PC-9 (cell line): ENCODE measurements around the gene TCP10L. TPM values are rescaled to one million over a fixed set of nuclear protein-coding genes. Genes with fewer than 3 reads are reported as not detected.

Experiments used
- BruUV-seq: library from RNA; stranded (reverse); fragments of 400-500 nt; replicated peaks from 2 replicates; lab custom pipeline; 2021; lab: Mats Ljungman, UMichigan
- CTCF ChIA-PET: fragments of 300-600 bp; sonication (Branson Sonifier 250); formaldehyde crosslinking; loops from one replicate; lab custom pipeline; 2022; ENCODE audit warnings: antibody characterized with exemption; lab: Charles Lee
- POLR2A ChIA-PET: fragments of 300-600 bp; sonication (Branson Sonifier 250); formaldehyde crosslinking; loops from one replicate; lab custom pipeline; 2022; ENCODE audit warnings: antibody characterized with exemption; ENCODE audit not compliant: unreplicated experiment; lab: Charles Lee
- DNase-seq, 2 experiments: peaks; one replicate each; pipeline versions ENCODE4 v3.0.0 to v3.0.0-alpha.2; 2015 to 2022; ENCODE audit warnings: mixed read lengths in 1 of 2
- H2AFZ ChIP-seq: fragments of 200-600 bp; sonication (generic); 2 replicates; pipeline ENCODE4 v1.8.1; 2017; ENCODE audit warnings: antibody characterized with exemption
- H3F3A ChIP-seq: fragments of 200-600 bp; sonication (generic); 2 replicates; pipeline ENCODE4 v1.8.1; 2017; ENCODE audit warnings: antibody characterized with exemption, mild to moderate bottlenecking, low read depth; ENCODE audit not compliant: insufficient read depth
- H3K27ac ChIP-seq: fragments of 200-600 bp; sonication (generic); 2 replicates; pipeline ENCODE4 v1.6.1; 2016; ENCODE audit warnings: mixed run types
- H3K27me3 ChIP-seq: fragments of 200-600 bp; sonication (generic); 2 replicates; pipeline ENCODE4 v1.6.1; 2016; ENCODE audit warnings: low read depth, mixed run types; ENCODE audit not compliant: insufficient read depth
- H3K36me3 ChIP-seq: fragments of 200-600 bp; sonication (generic); 2 replicates; pipeline ENCODE4 v1.6.1; 2016; ENCODE audit warnings: low read depth, mixed run types
- H3K4me1 ChIP-seq: fragments of 200-600 bp; sonication (generic); replicated peaks from 2 replicates; pipeline ENCODE4 v1.6.1; 2016; ENCODE audit warnings: mixed run types; ENCODE audit not compliant: insufficient read depth
- H3K4me2 ChIP-seq: fragments of 200-600 bp; sonication (generic); 2 replicates; pipeline ENCODE4 v1.6.1; 2017; ENCODE audit warnings: mixed run types
- H3K4me3 ChIP-seq: fragments of 200-600 bp; sonication (generic); 2 replicates; pipeline ENCODE4 v1.6.1; 2016; ENCODE audit warnings: mixed run types
- H3K79me2 ChIP-seq: fragments of 200-600 bp; sonication (generic); 2 replicates; pipeline ENCODE4 v1.6.1; 2017; ENCODE audit warnings: low read depth, mixed run types
- H3K9me2 ChIP-seq: fragments of 200-600 bp; sonication (generic); 2 replicates; pipeline ENCODE4 v1.8.1; 2017; ENCODE audit warnings: mild to moderate bottlenecking; ENCODE audit not compliant: insufficient read depth
- H3K9me3 ChIP-seq: fragments of 200-600 bp; sonication (generic); 2 replicates; pipeline ENCODE4 v1.8.1; 2016; ENCODE audit warnings: low read depth; ENCODE audit not compliant: insufficient read depth
- H4K20me1 ChIP-seq: fragments of 200-600 bp; sonication (generic); 2 replicates; pipeline ENCODE4 v1.8.1; 2017; ENCODE audit not compliant: insufficient read depth
- EZH2 ChIP-seq: fragments of 200-600 bp; sonication (generic); IDR thresholded peaks from 2 replicates; pipeline ENCODE4 v1.8.0; 2017; ENCODE audit warnings: antibody characterized with exemption, low read depth
- intact Hi-C: fragments of 100-400 bp; cut with micrococcal nuclease; formaldehyde crosslinking; loops from one replicate; pipeline ENCODE4 v1.10.0; 2022; ENCODE audit not compliant: unreplicated experiment
- total RNA-seq: library from RNA; stranded (reverse); gene quantifications from 2 replicates; pipeline ENCODE4 v1.2.3, GENCODE V29; 2021
- TF ChIP-seq, protein P1 (sequence below): fragments of 200-600 bp; sonication (generic); conservative IDR thresholded peaks from 2 replicates; pipeline ENCODE4 v1.6.1; 2017; ENCODE audit warnings: mixed run types, antibody characterized with exemption, mild to moderate bottlenecking, moderate library complexity

The TCP10L gene
- total RNA-seq, 1 experiment from 2014 or later = 0.68 TPM

DNA sequence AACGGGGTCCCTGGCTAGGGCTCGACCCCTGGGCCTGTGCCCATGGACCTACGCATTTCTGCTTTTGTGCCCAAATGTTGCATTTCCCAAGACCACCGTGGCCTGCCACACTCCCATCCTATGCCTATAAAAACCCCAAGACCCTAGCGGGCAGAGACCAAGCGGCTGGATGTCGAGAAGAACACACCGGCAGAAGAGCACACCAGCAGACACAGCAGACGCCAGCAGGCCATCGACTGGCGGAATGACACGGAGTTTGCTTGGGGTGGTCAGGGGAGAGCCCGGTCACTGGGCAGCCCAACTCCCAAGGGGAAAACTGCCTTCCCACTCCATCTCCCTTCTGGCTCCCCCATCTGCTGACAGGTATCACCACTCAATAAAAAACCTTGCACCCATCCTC lies 4.4 kb downstream of the TCP10L start:
- Histone ChIP-seq H3K9me3 (no peaks in the 10 kb centered on the region), H3K9me2 (no peaks in the 10 kb centered on the region), H3K4me2 (no peak overlapping the region), H3K4me1 (no peaks in the 10 kb centered on the region), H3K36me3 (no peaks in the 10 kb centered on the region), H3K4me3 (no peak overlapping the region), H2AFZ (no peak overlapping the region), H4K20me1 (no peaks in the 10 kb centered on the region), H3K27ac (no peak overlapping the region), H3K79me2 (no peaks in the 10 kb centered on the region), H3K27me3 (peaks cover 31% of the 10 kb centered on the region), H3F3A (no peaks in the 10 kb centered on the region)
- no TSS peak for BruUV-seq
- DNase-seq = no peak
- intact Hi-C loops = no loop called here
- ChIA-PET POLR2A (no interaction called here), CTCF (interaction anchor here (0.6 kb wide), 1 partner anchor 35 kb away, joined by 4 read pairs; no protein-coding TSS in a partner anchor)
- no peak for TF ChIP-seq EZH2
- TF ChIP-seq, protein P1, sequence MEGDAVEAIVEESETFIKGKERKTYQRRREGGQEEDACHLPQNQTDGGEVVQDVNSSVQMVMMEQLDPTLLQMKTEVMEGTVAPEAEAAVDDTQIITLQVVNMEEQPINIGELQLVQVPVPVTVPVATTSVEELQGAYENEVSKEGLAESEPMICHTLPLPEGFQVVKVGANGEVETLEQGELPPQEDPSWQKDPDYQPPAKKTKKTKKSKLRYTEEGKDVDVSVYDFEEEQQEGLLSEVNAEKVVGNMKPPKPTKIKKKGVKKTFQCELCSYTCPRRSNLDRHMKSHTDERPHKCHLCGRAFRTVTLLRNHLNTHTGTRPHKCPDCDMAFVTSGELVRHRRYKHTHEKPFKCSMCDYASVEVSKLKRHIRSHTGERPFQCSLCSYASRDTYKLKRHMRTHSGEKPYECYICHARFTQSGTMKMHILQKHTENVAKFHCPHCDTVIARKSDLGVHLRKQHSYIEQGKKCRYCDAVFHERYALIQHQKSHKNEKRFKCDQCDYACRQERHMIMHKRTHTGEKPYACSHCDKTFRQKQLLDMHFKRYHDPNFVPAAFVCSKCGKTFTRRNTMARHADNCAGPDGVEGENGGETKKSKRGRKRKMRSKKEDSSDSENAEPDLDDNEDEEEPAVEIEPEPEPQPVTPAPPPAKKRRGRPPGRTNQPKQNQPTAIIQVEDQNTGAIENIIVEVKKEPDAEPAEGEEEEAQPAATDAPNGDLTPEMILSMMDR = no peak

DNA sequence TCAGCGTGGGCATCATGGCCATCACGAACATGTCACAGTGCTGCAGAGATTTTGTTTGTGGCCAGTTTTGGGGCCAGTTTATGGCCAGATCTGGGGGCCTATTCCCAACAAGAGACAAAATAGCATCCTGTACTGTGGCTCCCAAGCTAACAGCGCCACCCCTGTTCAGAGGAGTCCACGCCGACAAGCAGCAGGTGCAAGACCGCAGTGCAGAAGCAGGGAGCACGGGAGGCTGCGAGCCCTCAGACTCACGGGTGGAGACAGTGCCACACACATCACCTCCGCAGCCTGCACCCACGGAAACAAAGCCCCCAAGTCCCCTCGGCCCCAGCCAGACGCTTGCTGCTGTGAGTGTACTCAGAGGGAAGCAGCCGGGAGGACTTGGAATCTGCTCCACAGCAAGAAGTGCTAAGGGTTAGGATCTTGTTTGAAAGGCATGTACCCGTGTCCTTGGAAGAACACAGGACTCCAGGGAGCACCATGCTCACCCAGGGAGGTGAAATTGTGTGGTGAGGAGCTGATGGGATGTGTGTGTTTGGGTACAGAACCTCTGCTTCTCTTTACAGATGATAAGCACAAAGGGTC lies 7.1 kb downstream of the TCP10L start:
- Histone ChIP-seq H3K4me1 (no peaks in the 10 kb centered on the region), H3K27ac (no peak overlapping the region), H3K27me3 (peaks cover 22% of the 10 kb centered on the region; the same call in 1 of the 2 replicates), H3K79me2 (no peaks in the 10 kb centered on the region), H3K36me3 (no peaks in the 10 kb centered on the region), H3K4me3 (no peak overlapping the region), H3K4me2 (no peak overlapping the region), H4K20me1 (no peaks in the 10 kb centered on the region), H3K9me3 (no peaks in the 10 kb centered on the region), H2AFZ (no peak overlapping the region), H3K9me2 (no peaks in the 10 kb centered on the region), H3F3A (no peaks in the 10 kb centered on the region)
- ChIA-PET POLR2A (no interaction called here), CTCF (no interaction called here)
- TF ChIP-seq, protein P1 = no peak; the same call in 1 of the 2 replicates
- no peak for TF ChIP-seq EZH2
- intact Hi-C loops = no loop called here
- DNase-seq = peak in 1 of 2 experiments; percentile 9
- no TSS peak for BruUV-seq

DNA sequence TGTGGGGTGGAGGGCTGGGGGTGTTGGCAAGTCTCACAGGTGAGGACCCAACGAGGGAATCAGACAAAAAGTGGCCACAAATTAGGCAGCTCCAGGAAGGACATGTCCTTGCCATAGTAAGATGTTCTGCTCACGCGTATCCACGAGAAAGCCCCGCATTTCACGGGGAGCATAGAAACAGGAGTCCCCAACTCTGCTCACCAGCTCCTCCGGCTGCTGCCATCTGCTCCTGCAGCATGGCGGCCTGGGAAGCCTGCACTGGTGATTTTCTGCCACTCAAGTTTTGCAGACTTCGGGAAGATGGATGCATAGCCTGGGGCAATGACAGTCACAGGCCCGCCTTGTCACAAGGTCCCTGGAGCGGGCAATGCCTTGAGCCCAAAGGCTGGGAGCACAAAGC lies 9.3 kb downstream of the TCP10L start:
- BruUV-seq = no TSS peak
- intact Hi-C loops = no loop called here
- ChIA-PET POLR2A (no interaction called here), CTCF (no interaction called here)
- H3K9me3 ChIP-seq = no peaks in the 10 kb centered on the region
- H3K4me2 ChIP-seq = no peak overlapping the region
- H3K79me2 ChIP-seq = no peaks in the 10 kb centered on the region
- DNase-seq = no peak
- TF ChIP-seq, protein P1 = no peak
- TF ChIP-seq EZH2 = no peak
- H2AFZ ChIP-seq = no peak overlapping the region
- no peaks in the 10 kb centered on the region for H3K36me3 ChIP-seq
- H3K4me3 ChIP-seq = no peak overlapping the region
- H3K9me2 ChIP-seq = no peaks in the 10 kb centered on the region
- no peaks in the 10 kb centered on the region for H4K20me1 ChIP-seq
- H3F3A ChIP-seq = no peaks in the 10 kb centered on the region
- no peaks in the 10 kb centered on the region for H3K4me1 ChIP-seq
- no peak overlapping the region for H3K27ac ChIP-seq
- peaks cover 12% of the 10 kb centered on the region; the same call in 1 of the 2 replicates for H3K27me3 ChIP-seq
